Left lung (tissue), 10 donors: Measurements from ENCODE around the gene BPIFB2. TPM values are rescaled to one million over a fixed set of nuclear protein-coding genes. Genes with fewer than 3 reads are reported as not detected.

Source experiments
- ATAC-seq: fragments of 200-7000 bp; cut with Tn5 transposase; one replicate; pipeline ENCODE4 v1.9.1; 2020; ENCODE audit warnings: moderate library complexity
- DNase-seq, 4 donors: peaks; one replicate each; pipeline ENCODE4 v3.0.0-alpha.2; 2013 to 2020
- H3K27ac ChIP-seq, 2 donors: fragments of 200-600 bp; sonication (generic) in 1 of 2; one replicate each; pipeline versions ENCODE4 v1.5.0 to v1.8.0; 2020 to 2021
- H3K27me3 ChIP-seq, 2 donors: fragments of 200-600 bp; sonication (generic) in 1 of 2; one replicate each; pipeline versions ENCODE4 v1.5.0 to v1.8.0; 2020 to 2021
- H3K36me3 ChIP-seq, 2 donors: fragments of 200-600 bp; sonication (generic) in 1 of 2; one replicate each; pipeline versions ENCODE4 v1.5.0 to v1.8.0; 2020 to 2021
- H3K4me1 ChIP-seq, 2 donors: fragments of 200-600 bp; one replicate each; pipeline ENCODE4 v1.8.0; 2021
- H3K4me3 ChIP-seq, 2 donors: fragments of 200-600 bp; sonication (generic) in 1 of 2; one replicate each; pipeline versions ENCODE4 v1.5.0 to v1.8.0; 2020 to 2021; ENCODE audit warnings: mild to moderate bottlenecking in 1 of 2
- H3K9me3 ChIP-seq, 2 donors: fragments of 200-600 bp; sonication (generic) in 1 of 2; one replicate each; pipeline versions ENCODE4 v1.5.0 to v1.8.0; 2020 to 2021
- intact Hi-C, 2 donors: fragments of 100-400 bp; cut with DNase I; formaldehyde crosslinking; loops; one replicate each; pipeline versions ENCODE4 v1.11.2 to v1.14.2; 2022
- polyA plus RNA-seq, 6 donors: library from polyadenylated mRNA; unstranded; fragments of 120-200 nt; gene quantifications; one replicate each; pipeline ENCODE4 v1.2.1, GENCODE V29; 2013; ENCODE audit not compliant: insufficient read length in 6 of 6
- total RNA-seq, 2 donors: library from RNA; stranded (reverse); fragmentation: NEBNext Ultra II Directional; extraction: Animal tissue kit (Norgen Biotek cat#: 25700); gene quantifications; one replicate each; pipeline ENCODE4 v1.2.1, GENCODE V29; 2021
- TF ChIP-seq, protein P1 (sequence below), 2 donors: fragments of 200-600 bp; sonication (generic) in 1 of 2; IDR thresholded peaks; one replicate each; pipeline versions ENCODE4 v1.5.0 to v1.8.0; 2021; ENCODE audit warnings: antibody characterized with exemption in 2 of 2
- donor health status: DM: no; HTN: yes; CAD: no.
- donor health status: DM: no; HTN: no; CAD: no.

Gene BPIFB2
- total and polyA plus RNA-seq, 8 donors = 0.65 TPM; not detected in 7

GRCh38 chr20:33005908-33006775, 1.4 kb upstream of the BPIFB2 start:
- TF ChIP-seq, protein P1, sequence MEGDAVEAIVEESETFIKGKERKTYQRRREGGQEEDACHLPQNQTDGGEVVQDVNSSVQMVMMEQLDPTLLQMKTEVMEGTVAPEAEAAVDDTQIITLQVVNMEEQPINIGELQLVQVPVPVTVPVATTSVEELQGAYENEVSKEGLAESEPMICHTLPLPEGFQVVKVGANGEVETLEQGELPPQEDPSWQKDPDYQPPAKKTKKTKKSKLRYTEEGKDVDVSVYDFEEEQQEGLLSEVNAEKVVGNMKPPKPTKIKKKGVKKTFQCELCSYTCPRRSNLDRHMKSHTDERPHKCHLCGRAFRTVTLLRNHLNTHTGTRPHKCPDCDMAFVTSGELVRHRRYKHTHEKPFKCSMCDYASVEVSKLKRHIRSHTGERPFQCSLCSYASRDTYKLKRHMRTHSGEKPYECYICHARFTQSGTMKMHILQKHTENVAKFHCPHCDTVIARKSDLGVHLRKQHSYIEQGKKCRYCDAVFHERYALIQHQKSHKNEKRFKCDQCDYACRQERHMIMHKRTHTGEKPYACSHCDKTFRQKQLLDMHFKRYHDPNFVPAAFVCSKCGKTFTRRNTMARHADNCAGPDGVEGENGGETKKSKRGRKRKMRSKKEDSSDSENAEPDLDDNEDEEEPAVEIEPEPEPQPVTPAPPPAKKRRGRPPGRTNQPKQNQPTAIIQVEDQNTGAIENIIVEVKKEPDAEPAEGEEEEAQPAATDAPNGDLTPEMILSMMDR (IDR thresholded peaks at IDR 0.05) = no peak
- H3K27me3 ChIP-seq = peaks cover 0 to 6% of the 10 kb centered on the region in 2 donors
- H3K36me3 ChIP-seq = no peaks in the 10 kb centered on the region
- ATAC-seq (no peak), DNase-seq (no peak)
- H3K4me3 ChIP-seq = no peak overlapping the region
- intact Hi-C loops = no loop called here
- H3K4me1 ChIP-seq = no peaks in the 10 kb centered on the region
- H3K27ac ChIP-seq = no peak overlapping the region
- H3K9me3 ChIP-seq = peaks cover 0 to 5% of the 10 kb centered on the region in 2 donors

DNA sequence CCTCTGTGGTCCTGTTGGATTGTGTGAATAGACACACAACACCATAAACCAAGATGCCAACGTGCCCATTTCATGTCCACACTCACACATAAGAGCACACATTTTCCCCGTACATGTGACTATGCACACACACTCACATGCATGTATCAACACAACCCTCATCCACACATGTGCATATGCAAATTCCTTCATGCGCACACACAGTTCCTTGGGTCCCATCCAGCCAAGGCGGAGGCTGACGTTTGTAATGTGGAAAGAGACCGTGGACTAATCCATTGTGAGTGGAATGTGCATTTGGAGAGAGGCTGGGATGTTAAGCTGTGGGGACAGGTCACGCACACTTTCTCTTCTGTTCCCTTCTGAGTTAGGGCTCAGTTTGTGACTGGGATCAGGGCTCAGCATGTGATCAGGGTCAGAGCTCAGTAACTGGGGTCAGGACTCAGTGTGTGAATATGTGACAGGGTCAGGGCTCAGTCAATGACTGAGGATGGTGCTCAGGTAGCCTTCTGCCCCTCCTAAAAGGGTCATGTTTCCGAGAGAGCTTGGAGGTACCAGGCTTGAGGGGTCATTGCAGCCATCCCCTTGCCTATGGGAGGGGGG, 628 bp upstream of the BPIFB2 start:
- H3K4me3 ChIP-seq = no peak overlapping the region
- no peaks in the 10 kb centered on the region for H3K36me3 ChIP-seq
- no peak overlapping the region for H3K27ac ChIP-seq
- DNase-seq (no peak), ATAC-seq (no peak)
- TF ChIP-seq, protein P1 (IDR thresholded peaks at IDR 0.05) = no peak
- H3K27me3 ChIP-seq = peaks cover 0 to 10% of the 10 kb centered on the region in 2 donors
- H3K9me3 ChIP-seq = peaks cover 0 to 5% of the 10 kb centered on the region in 2 donors
- intact Hi-C loops = no loop called here
- H3K4me1 ChIP-seq = no peaks in the 10 kb centered on the region

GRCh38 chr20:33008336-33009213, 1.1 kb downstream of the BPIFB2 start:
- H3K9me3 ChIP-seq = peaks cover 0 to 5% of the 10 kb centered on the region in 2 donors
- intact Hi-C loops = no loop called here
- no peak for DNase-seq
- no peak overlapping the region for H3K27ac ChIP-seq
- no peak overlapping the region for H3K4me3 ChIP-seq
- H3K27me3 ChIP-seq = peaks cover 0 to 27% of the 10 kb centered on the region in 2 donors
- H3K4me1 ChIP-seq = no peaks in the 10 kb centered on the region
- H3K36me3 ChIP-seq = no peaks in the 10 kb centered on the region
- TF ChIP-seq, protein P1 (IDR thresholded peaks at IDR 0.05) = no peak
- ATAC-seq = no peak

DNA sequence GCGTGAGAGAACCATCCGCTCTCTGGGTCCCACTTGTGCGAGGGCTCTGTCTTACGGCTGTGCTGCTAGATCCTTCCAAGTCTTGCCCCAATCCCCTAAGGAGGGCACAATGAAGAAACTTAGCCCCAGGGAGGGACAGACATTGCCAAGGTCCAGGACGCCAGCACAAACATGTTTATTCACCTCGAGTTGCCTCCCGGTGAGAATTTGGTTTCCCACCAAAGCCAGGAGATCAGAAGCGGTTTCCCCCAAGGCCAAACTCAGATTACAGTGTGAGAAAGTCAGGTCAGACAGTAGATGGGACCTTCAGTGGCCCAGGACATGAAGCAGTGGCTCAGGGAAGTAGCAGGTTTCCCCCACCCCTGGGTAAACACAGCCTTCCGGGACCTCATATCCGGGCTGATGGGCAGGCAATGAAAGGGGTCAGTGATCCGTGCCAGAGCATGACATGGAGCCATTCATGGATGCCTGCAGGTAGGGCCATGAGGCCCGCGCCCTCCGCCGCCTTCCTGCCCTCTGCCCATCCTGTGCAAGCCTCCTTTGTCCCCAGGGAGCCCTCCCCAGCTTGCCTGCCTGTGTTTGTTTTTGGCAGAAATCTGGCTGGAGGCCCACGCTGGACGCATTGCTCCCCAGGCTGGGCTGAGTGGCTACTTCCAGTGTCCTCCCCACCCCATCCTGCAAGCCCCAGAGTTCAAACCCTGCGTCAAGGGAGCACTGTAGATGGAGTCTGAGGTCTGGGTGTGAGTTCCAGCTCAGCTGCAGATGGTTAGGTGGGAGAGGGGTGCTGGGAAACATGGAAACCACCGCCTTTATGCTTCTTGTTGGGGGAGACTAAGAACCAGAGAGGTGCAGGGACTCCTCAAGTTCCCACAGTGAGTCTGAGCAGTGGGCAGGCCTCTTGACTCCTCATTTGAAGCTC, 2.0 kb downstream of the BPIFB2 start:
- Histone ChIP-seq H3K4me1 (no peaks in the 10 kb centered on the region), H3K36me3 (no peaks in the 10 kb centered on the region), H3K4me3 (no peak overlapping the region), H3K27me3 (peaks cover 0 to 35% of the 10 kb centered on the region in 2 donors), H3K9me3 (peaks cover 0 to 5% of the 10 kb centered on the region in 2 donors), H3K27ac (no peak overlapping the region)
- ATAC-seq (no peak), DNase-seq (no peak)
- TF ChIP-seq, protein P1 (IDR thresholded peaks at IDR 0.05) = no peak
- intact Hi-C loops = no loop called here
